ENCODE results near the gene SYNC.
"Not testable (repeated sequence)": the region's sequence is repeated elsewhere in the genome, so short reads cannot be mapped to it uniquely, and the experiment has no call there.

SYNC gene

GRCh38 chr1:32693455-32694174 is 9.0 kb downstream of the SYNC start:
- ATAC-seq (no peak), DNase-seq (no peak)

GRCh38 chr1:32686387-32686786 is 16.2 kb downstream of the SYNC start:
- DNase-seq: no peak
- ATAC-seq: no peak

- DNase-seq: no peak
- no peak for ATAC-seq
These were observed 17.1 kb downstream of the SYNC start for GRCh38 chr1:32685498-32685897.

GRCh38 chr1:32684167-32684811 is 18.3 kb downstream of the SYNC start:
- peak; percentile 66 for ATAC-seq
- DNase-seq: no peak

- no peak for DNase-seq
- ATAC-seq: no peak
These were observed 19.2 kb downstream of the SYNC start for GRCh38 chr1:32683397-32683796.

- ATAC-seq: no peak
- no peak for DNase-seq
These were observed 20.6 kb downstream of the SYNC start for GRCh38 chr1:32681999-32682398.

GRCh38 chr1:32681509-32681908 is 21.1 kb downstream of the SYNC start:
- DNase-seq (no peak), ATAC-seq (no peak)

GRCh38 chr1:32680642-32681041 is 21.9 kb downstream of the SYNC start:
- ATAC-seq: no peak
- no peak for DNase-seq

GRCh38 chr1:32679993-32680392 is 22.6 kb downstream of the SYNC start:
- not testable (repeated sequence) for ATAC-seq, DNase-seq

GRCh38 chr1:32676945-32677344 is 25.6 kb downstream of the SYNC start:
- ATAC-seq: no peak

GRCh38 chr1:32668716-32669115 is 33.9 kb downstream of the SYNC start:
- DNase-seq, ATAC-seq: not testable (repeated sequence)

More at GRCh38 chr1:32676945-32677344, 25.6 kb downstream of the SYNC start:
- DNase-seq: no peak

- no peak for DNase-seq
- no peak for ATAC-seq
These were observed 35.5 kb downstream of the SYNC start for GRCh38 chr1:32666901-32667566.

- ATAC-seq (no peak), DNase-seq (no peak)
These were observed 36.7 kb downstream of the SYNC start for GRCh38 chr1:32665915-32666314.

GRCh38 chr1:32659581-32659980 is 43.0 kb downstream of the SYNC start:
- no peak for DNase-seq
- ATAC-seq: no peak

- no peak for DNase-seq
- ATAC-seq: no peak
These were observed 50.2 kb downstream of the SYNC start for GRCh38 chr1:32652244-32652962.

GRCh38 chr1:32651461-32652073 is 51.0 kb downstream of the SYNC start:
- DNase-seq (no peak), ATAC-seq (no peak)

- peak; percentile 95 for ATAC-seq
- peak; percentile 99 for DNase-seq
These were observed 51.7 kb downstream of the SYNC start, which contains the start of gene RBBP4 for GRCh38 chr1:32650752-32651460. Gene RBBP4 (plus strand): TSS chr1:32651208. CDS start chr1:32651307, 99 bp downstream.

- ATAC-seq (peak; percentile 81), DNase-seq (peak; percentile 87)
These were observed 52.3 kb downstream of the SYNC start, which contains the start of gene ZBTB8OS for GRCh38 chr1:32650248-32650751. Gene ZBTB8OS (minus strand): TSS chr1:32650550. CDS start chr1:32650529, 21 bp downstream.

GRCh38 chr1:32647308-32648134 is 55.0 kb downstream of the SYNC start:
- no peak for DNase-seq
- ATAC-seq: no peak

- ATAC-seq: no peak
These were observed 58.1 kb downstream of the SYNC start for GRCh38 chr1:32644426-32644825.

More at GRCh38 chr1:32644426-32644825, 58.1 kb downstream of the SYNC start:
- no peak for DNase-seq
